Naive thymus-derived CD8-positive, alpha-beta T cell (primary cell): Measurements from ENCODE around the gene MEIOB. TPM values are rescaled to one million over a fixed set of nuclear protein-coding genes. Genes with fewer than 3 reads are reported as not detected.
"Not testable (repeated sequence)": the region's sequence is repeated elsewhere in the genome, so short reads cannot be mapped to it uniquely, and the experiment has no call there.

Experiments
- ATAC-seq, 2 donors: fragments of 150-1000 bp; cut with Tn5 transposase in 1 of 2; sonication (Bioruptor Pico), chemical (Tn5 transposase) in 1 of 2; 1 replicate in 1 of 2; 2 replicates in 1 of 2; pipeline ENCODE4 v1.10.0; 2021; ENCODE audit warnings: mild to moderate bottlenecking in 2 of 2, moderate library complexity in 2 of 2
- POLR2A ChIA-PET: fragments of 350-600 bp; sonication (Branson Sonifier 250); formaldehyde crosslinking; loops from one replicate; lab custom pipeline; 2021; ENCODE audit warnings: antibody characterized with exemption; lab: Charles Lee
- DNase-seq, 10 donors: peaks; one replicate each; pipeline versions ENCODE4 v3.0.0 to v3.0.0-alpha.2; 2020 to 2022
- H3K27ac Mint-ChIP-seq, 10 donors: one replicate each; pipeline ENCODE4 v1.8.0; 2020 to 2022; ENCODE audit warnings: mild to moderate bottlenecking in 10 of 10, mixed read lengths in 10 of 10, moderate library complexity in 4 of 10, inconsistent platforms in 1 of 10
- H3K27me3 Mint-ChIP-seq, 5 donors: one replicate each; pipeline ENCODE4 v1.8.0; 2021 to 2022; ENCODE audit warnings: mixed read lengths in 5 of 5
- H3K36me3 Mint-ChIP-seq, 3 donors: one replicate each; pipeline ENCODE4 v1.8.0; 2020 to 2022; ENCODE audit warnings: mixed read lengths in 3 of 3, mild to moderate bottlenecking in 2 of 3, inconsistent platforms in 1 of 3
- H3K4me1 Mint-ChIP-seq, 4 donors: one replicate each; pipeline ENCODE4 v1.8.0; 2021 to 2022; ENCODE audit warnings: mixed read lengths in 4 of 4
- H3K4me3 Mint-ChIP-seq, 10 donors: one replicate each; pipeline ENCODE4 v1.8.0; 2020 to 2022; ENCODE audit warnings: mild to moderate bottlenecking in 10 of 10, mixed read lengths in 10 of 10, moderate library complexity in 6 of 10, inconsistent platforms in 1 of 10
- H3K9me3 Mint-ChIP-seq, 9 donors: one replicate each; pipeline ENCODE4 v1.8.0; 2020 to 2022; ENCODE audit warnings: mixed read lengths in 9 of 9, mild to moderate bottlenecking in 3 of 9, inconsistent platforms in 1 of 9, moderate library complexity in 1 of 9
- polyA plus RNA-seq, 3 donors: library from polyadenylated mRNA; unstranded; fragments of 300-500 nt; fragmentation: Illumina TruSeq; gene quantifications; one replicate each; pipeline ENCODE4 v1.2.3, GENCODE V29; 2021
- total RNA-seq, 8 experiments: library from RNA in 2 of 8; stranded (reverse) in 2 of 8; gene quantifications; one replicate each; pipeline ENCODE4 v1.2.3 and lab custom pipeline; 2021 to 2026

MEIOB gene
- total and polyA plus RNA-seq, 5 experiments from 2014 or later = not detected

DNA sequence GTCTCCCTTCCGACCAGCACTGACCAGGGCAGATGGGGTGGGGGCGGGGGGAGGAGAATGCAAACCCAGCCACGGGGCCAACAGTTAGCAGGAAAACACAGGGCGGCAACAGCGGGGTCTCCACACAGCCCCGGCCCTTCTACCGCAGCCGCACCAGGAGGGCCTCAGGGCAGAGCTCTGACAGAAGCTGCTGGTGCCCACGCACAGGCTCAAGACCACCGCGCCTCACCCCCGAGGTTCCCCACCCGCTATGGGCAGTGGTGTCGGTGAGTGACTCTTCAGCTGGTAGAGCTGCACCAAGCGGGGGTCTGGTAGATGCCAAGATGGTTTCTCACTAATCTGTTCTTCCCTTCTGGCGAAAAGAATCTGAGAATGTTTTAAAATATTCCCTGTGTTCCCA lies 61.4 kb downstream of the MEIOB start:
- no peaks in the 10 kb centered on the region for H3K27me3 Mint-ChIP-seq
- peaks cover 9 to 12% (median 9%) of the 10 kb centered on the region in 4 donors for H3K4me1 Mint-ChIP-seq
- ATAC-seq = no peak
- POLR2A ChIA-PET = interaction anchor here (0.6 kb wide), 1 partner anchor 126 kb away, joined by 4 read pairs; no protein-coding TSS in a partner anchor
- H3K27ac Mint-ChIP-seq = no peak overlapping the region
- H3K9me3 Mint-ChIP-seq = peaks cover 0 to 7% (median 0%) of the 10 kb centered on the region in 9 donors
- no peak for DNase-seq
- H3K4me3 Mint-ChIP-seq = no peak overlapping the region
- peaks cover 0 to 70% (median 16%) of the 10 kb centered on the region in 3 donors for H3K36me3 Mint-ChIP-seq

DNA sequence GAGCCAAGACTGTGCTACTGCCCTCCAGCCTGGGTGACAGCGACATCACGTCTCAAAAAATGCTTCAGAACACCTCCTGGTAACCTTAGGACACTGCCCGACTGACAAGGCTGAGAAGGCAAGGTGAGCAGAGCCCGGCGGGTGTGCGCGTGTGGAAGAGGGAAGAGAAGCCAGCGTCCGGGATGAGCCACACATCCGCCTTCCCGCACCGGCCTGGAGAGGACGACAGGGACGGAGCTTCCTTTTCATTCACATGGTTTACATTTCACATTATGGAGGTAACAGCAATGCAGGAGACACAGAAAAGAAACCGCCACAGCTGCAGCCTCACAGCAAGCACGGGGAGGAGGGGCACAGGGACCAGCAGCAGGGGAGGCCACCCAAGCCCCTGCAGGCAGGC lies 61.9 kb downstream of the MEIOB start:
- ATAC-seq = no peak
- Mint-ChIP-seq H3K9me3 (peaks cover 0 to 9% (median 0%) of the 10 kb centered on the region in 9 donors), H3K4me3 (no peak overlapping the region), H3K36me3 (peaks cover 0 to 69% (median 18%) of the 10 kb centered on the region in 3 donors), H3K27ac (no peak overlapping the region), H3K27me3 (no peaks in the 10 kb centered on the region), H3K4me1 (peaks cover 6 to 12% (median 9%) of the 10 kb centered on the region in 4 donors)
- POLR2A ChIA-PET = interaction anchor here (0.6 kb wide), 1 partner anchor 126 kb away, joined by 4 read pairs; no protein-coding TSS in a partner anchor
- no peak for DNase-seq

DNA sequence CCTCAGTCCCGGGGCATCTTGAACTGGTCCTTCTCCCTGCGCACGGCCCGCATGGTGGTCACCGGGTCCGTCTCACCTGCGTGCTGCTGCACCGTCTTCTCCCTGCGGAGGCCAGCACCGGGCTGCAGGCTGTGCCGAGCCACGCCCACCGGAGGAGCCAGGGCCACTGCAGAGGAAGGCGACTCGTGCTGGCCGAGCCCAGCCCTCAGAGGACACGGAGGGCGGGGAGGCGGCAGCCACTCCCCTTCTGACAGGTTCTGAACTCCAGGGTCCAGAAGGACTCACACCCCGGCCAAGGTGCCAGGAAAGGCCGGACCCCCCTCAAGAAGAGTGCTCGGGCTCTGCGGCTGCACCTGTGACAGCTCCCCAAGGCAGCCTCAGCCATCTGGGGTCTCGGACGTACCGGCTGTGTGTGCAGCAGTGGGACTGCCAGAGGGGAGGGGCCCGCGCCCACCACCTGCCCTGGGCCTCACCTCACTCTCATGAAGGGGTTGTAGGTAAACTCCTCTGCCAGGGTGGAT lies 62.6 kb downstream of the MEIOB start:
- DNase-seq (no peak), ATAC-seq (no peak)
- no peaks in the 10 kb centered on the region for H3K27me3 Mint-ChIP-seq
- no peak overlapping the region for H3K4me3 Mint-ChIP-seq
- peaks cover 0 to 67% (median 18%) of the 10 kb centered on the region in 3 donors for H3K36me3 Mint-ChIP-seq
- H3K9me3 Mint-ChIP-seq = peaks cover 0 to 9% (median 0%) of the 10 kb centered on the region in 9 donors
- POLR2A ChIA-PET = no interaction called here
- no peak overlapping the region for H3K27ac Mint-ChIP-seq
- peaks cover 6 to 12% (median 9%) of the 10 kb centered on the region in 4 donors for H3K4me1 Mint-ChIP-seq

DNA sequence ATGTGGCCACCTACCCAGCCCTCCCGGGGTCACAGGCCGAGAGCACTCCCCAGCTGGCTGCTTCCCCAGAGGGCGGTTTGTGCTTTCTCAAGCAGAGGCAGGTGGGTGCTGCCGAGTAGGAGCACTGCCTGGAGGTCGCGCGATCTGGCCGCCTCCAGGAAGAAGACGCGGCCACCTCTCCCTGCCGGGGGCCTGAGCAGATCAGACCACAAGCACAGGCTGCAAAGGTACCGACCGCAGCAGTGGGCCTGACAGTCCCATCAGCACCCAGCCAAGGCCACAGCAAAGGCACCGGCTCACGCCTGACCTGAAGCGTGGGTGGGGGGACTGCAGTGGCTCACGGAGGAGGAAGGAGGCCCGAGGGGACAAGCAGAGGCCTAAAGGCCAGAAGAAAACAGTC lies 63.3 kb downstream of the MEIOB start:
- no peaks in the 10 kb centered on the region for H3K27me3 Mint-ChIP-seq
- H3K36me3 Mint-ChIP-seq = peaks cover 0 to 60% (median 18%) of the 10 kb centered on the region in 3 donors
- H3K4me1 Mint-ChIP-seq = peaks cover 6 to 12% (median 8%) of the 10 kb centered on the region in 4 donors
- peaks cover 0 to 9% (median 0%) of the 10 kb centered on the region in 9 donors for H3K9me3 Mint-ChIP-seq
- DNase-seq (no peak), ATAC-seq (no peak)
- no peak overlapping the region for H3K27ac Mint-ChIP-seq
- H3K4me3 Mint-ChIP-seq = no peak overlapping the region
- POLR2A ChIA-PET = no interaction called here

DNA sequence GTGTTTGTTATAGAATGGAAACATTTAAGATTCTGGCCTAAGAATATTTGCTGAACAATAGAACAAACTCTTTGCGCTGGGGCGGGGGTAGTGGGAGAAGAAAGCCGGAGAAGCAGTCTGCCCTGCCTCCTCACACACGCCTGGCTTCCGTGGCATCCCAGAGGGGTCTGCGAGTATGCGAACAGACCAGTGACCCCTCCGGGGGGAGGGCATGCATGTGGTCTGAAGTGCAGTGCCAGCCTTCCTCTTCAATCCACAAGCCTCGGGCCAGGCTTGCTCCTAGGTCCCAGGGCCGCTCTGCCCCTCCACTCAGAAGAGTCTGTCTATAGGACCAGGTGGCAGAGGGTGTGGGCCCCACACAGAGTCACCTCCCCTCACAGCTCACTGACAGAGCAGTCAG lies 64.3 kb downstream of the MEIOB start:
- DNase-seq (no peak), ATAC-seq (no peak)
- POLR2A ChIA-PET = no interaction called here
- no peak overlapping the region for H3K4me3 Mint-ChIP-seq
- no peaks in the 10 kb centered on the region for H3K27me3 Mint-ChIP-seq
- peaks cover 0 to 3% (median 2%) of the 10 kb centered on the region in 4 donors for H3K4me1 Mint-ChIP-seq
- H3K36me3 Mint-ChIP-seq = peaks cover 0 to 53% (median 18%) of the 10 kb centered on the region in 3 donors
- peaks cover 0 to 9% (median 0%) of the 10 kb centered on the region in 9 donors for H3K9me3 Mint-ChIP-seq
- no peak overlapping the region for H3K27ac Mint-ChIP-seq

DNA sequence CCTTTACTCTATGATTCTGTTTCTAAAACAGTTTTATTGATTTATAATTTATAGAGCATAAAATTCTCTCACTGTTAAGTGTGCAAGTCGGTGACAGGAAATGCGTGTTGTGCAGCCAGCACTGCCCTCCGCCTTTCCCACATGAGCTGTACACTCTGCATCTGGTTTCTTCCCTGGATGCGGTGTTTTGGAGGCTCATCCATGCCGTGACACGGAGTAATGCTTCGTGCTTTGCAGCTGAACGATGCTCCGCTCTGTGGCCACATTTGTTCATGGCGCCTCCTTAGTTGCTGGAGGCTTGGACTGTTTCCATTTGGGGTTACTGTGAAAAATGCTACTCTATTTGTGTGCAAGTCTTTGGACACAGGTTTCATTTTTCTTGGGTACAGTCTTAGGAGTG lies 71.3 kb downstream of the MEIOB start:
- POLR2A ChIA-PET = interaction anchor here (0.5 to 1.0 kb wide), 2 partner anchors 18 to 139 kb away, joined by 4 to 5 read pairs; partner anchors contain the start of genes NUBP2 and SPSB3
- DNase-seq (no peak), ATAC-seq (no peak)
- Mint-ChIP-seq H3K9me3 (peaks cover 0 to 8% (median 3%) of the 10 kb centered on the region in 9 donors), H3K4me1 (peaks cover 0 to 1% (median 0%) of the 10 kb centered on the region in 4 donors), H3K4me3 (no peak overlapping the region), H3K36me3 (peaks cover 0 to 9% (median 3%) of the 10 kb centered on the region in 3 donors), H3K27me3 (no peaks in the 10 kb centered on the region), H3K27ac (no peak overlapping the region)

DNA sequence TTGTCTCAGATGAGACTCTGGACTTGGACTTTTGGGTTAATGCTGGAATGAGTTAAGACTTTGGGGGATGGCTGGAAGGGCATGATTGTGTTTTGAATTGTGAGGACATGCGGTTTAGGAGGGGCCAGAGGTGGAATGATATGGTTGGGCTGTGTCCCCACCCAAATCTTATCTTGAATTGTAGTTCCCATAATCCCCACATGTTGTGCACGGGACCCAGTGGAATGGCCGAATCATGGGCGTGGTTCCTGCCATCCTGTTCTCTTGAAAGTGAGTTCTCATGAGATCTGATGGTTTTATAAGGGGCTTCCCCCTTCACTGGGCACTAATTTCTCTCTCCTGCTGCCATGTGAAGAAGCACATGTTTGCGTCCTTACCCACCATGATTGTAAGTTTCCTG lies 72.7 kb downstream of the MEIOB start:
- H3K27ac Mint-ChIP-seq, H3K4me3 Mint-ChIP-seq, H3K27me3 Mint-ChIP-seq, DNase-seq, ATAC-seq, POLR2A ChIA-PET, H3K9me3 Mint-ChIP-seq, H3K36me3 Mint-ChIP-seq, H3K4me1 Mint-ChIP-seq: not testable (repeated sequence)

DNA sequence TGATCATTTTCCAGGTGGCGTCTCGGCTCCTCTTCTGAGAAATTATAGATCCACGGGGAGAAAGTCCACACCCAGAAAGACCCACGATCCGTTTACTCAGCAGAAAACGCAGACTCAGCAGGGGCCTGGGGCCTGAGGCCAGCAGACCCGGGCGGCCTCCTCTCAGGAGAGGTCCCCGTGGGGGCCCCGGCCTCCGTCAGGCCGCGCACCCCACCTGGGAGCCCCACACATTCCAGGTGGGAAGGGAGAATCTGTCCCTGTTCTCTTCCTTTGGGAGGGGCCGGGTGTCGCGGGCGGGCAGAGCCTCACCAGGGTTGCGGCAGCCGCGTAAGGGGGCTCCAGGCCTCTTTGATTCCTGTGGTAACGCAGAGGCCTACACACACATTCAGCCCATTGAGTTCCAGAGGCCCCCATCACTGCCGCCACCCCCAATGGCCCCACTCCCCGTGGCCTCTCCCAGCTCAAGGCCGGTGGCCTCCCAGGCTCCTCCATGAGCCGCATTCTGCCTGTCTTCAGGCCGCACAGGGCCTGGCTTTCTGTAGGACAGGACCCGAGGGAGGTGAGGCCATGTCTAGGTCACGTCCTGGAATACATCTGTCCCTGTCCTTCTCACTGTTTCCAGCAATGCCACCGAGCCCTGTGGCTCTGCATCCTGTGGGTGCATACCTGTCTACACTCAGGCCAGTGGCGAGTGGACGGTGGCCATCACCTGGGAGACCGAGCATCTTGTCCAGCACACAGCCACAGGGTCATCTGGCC lies 76.9 kb downstream of the MEIOB start:
- DNase-seq = peak in 1 of 10 donors; percentile 42
- Mint-ChIP-seq H3K27ac (no peak overlapping the region), H3K4me1 (peaks cover 0 to 1% (median 0%) of the 10 kb centered on the region in 4 donors), H3K27me3 (no peaks in the 10 kb centered on the region), H3K4me3 (no peak overlapping the region), H3K9me3 (peaks cover 0 to 8% (median 3%) of the 10 kb centered on the region in 9 donors), H3K36me3 (peaks cover 0 to 2% (median 0%) of the 10 kb centered on the region in 3 donors)
- POLR2A ChIA-PET = no interaction called here
- no peak for ATAC-seq

DNA sequence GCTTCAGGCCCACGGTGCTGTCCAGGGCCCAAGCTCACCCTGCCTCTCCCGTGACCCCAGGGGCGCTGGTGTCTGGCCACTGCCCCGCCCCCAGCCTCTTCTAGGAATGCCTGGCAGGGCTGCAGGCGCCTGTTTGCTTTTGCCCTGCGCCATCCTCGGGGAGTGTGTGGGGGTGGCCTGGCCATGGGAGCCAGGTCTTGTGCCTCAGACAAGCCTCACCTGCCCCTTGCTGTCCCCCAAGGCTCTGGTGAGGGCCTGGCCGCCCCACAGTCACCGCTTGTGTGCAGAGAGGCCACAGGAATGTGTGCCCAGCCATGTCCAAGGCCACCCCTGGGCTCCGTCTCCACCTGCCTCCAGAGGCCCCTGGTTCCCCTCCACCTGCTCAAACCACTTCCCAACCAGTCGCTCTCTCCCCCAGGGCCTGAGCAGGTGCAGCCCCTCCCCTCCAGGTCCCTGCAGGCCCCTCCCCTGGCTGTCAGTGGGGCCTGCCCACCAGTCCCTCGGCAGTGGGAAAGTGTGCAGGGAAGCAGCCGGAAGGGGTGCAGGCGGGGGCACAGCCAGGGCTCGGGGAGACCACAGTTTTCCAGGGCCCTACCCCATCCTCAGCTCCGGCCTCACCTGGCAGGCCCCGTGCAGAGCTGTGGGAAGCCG lies 77.6 kb downstream of the MEIOB start:
- Mint-ChIP-seq H3K4me1 (no peaks in the 10 kb centered on the region), H3K36me3 (peaks cover 0 to 2% (median 0%) of the 10 kb centered on the region in 3 donors), H3K27ac (no peak overlapping the region), H3K4me3 (no peak overlapping the region), H3K9me3 (peaks cover 0 to 8% (median 3%) of the 10 kb centered on the region in 9 donors), H3K27me3 (no peaks in the 10 kb centered on the region)
- POLR2A ChIA-PET = interaction anchor here (2.1 kb wide), 1 partner anchor 12 kb away, joined by 10 read pairs; the partner anchor contains the start of genes NUBP2 and SPSB3
- ATAC-seq (no peak), DNase-seq (peak in 1 of 10 donors; percentile 49)

DNA sequence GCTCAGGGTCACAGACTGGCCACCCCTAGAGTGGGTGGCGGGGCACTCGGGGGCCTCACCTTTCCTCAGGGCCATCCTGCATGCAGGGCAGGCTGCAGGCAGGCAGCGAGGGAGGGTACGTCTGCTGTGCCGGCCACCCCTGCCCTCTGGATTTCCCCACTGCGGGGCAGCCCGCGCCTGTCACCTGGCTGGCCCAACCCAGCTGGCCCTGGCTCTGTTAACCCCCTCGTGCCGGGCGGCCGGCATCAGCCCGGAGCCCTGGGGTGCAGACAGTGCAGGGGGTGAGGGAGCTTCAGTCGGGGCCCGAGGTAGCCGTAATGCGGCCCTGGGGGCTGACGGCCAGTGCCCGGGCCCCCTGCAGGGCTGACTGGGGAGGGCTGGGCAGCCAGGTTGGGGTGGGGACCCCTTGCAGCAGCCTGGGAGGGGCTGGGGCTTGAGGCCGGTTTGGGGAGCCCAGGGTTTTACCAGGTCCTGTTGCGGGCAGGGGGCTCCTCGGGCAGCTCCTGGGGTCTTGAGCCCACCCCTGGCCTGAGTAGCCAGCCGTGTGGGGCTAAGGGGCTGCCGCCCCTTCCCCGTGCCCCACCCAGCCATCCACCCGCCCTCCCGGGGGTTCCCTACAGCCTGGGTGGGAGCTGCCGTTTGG lies 78.3 kb downstream of the MEIOB start, which contains the start of gene IGFALS:
Gene IGFALS, minus strand, starts transcription at position 128 of the 643 bp plus-strand sequence. Its CDS starts 53 bp downstream, at position 75.
- Mint-ChIP-seq H3K36me3 (peaks cover 0 to 8% (median 6%) of the 10 kb centered on the region in 3 donors), H3K27me3 (no peaks in the 10 kb centered on the region), H3K27ac (no peak within 1 kb of the TSS), H3K4me3 (no peak within 1 kb of the TSS), H3K9me3 (peaks cover 0 to 5% (median 3%) of the 10 kb centered on the region in 9 donors), H3K4me1 (peaks cover 0 to 4% (median 2%) of the 10 kb centered on the region in 4 donors)
- no peak for DNase-seq
- ATAC-seq = no peak
- POLR2A ChIA-PET = interaction anchor here (0.5 to 2.1 kb wide), 3 partner anchors 11 to 1324 kb away, joined by 3 to 10 read pairs (median 4); partner anchors contain the start of genes NUBP2 and SPSB3

DNA sequence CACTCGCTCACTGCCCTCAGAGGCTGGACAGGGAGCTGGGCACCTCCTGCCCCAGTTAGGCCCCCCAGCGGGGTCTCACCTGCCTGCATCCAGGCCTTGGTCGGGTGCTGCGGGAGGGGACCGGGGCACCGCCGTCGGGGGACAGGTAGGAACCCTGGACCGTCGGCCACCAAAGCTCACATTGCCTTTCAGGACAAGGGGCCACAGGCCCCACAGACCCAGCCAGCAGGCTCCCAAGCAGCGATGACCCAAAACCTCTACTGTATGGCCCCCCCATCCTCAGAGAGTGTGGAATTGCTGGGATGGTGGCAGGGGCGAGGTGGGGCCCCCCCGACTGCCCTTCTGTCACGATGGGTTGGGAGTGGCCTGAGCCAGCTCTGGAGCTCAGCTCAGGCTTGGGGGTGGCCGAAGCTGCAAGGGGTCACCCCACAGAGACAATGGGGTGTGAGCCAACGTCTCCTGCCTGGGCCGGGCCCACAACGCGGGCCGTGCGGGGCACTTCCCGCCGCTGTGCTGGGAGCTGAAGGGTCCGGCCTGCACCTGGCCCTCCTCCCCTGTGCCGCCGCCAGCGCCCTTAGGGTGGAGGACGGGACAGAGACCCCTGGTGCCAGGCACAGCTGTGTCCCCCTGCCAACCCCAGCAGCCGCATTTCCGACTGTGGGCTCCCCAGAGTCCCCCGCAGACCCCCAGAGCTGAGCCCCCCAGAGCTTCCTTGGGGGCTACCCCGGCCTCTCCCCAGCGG lies 79.0 kb downstream of the MEIOB start:
- Mint-ChIP-seq H3K4me3 (no peak overlapping the region), H3K9me3 (peaks cover 0 to 5% (median 3%) of the 10 kb centered on the region in 9 donors), H3K27me3 (no peaks in the 10 kb centered on the region), H3K36me3 (peaks cover 0 to 11% (median 6%) of the 10 kb centered on the region in 3 donors), H3K27ac (no peak overlapping the region), H3K4me1 (peaks cover 0 to 4% (median 2%) of the 10 kb centered on the region in 4 donors)
- POLR2A ChIA-PET = interaction anchor here (0.5 to 2.1 kb wide), 3 partner anchors 11 to 1325 kb away, joined by 3 to 10 read pairs (median 4); partner anchors contain the start of genes NUBP2 and SPSB3
- DNase-seq (peak in 1 of 10 donors; percentile 58), ATAC-seq (no peak)
